ENCODE data around the gene GPR146.

The GPR146 gene

DNA sequence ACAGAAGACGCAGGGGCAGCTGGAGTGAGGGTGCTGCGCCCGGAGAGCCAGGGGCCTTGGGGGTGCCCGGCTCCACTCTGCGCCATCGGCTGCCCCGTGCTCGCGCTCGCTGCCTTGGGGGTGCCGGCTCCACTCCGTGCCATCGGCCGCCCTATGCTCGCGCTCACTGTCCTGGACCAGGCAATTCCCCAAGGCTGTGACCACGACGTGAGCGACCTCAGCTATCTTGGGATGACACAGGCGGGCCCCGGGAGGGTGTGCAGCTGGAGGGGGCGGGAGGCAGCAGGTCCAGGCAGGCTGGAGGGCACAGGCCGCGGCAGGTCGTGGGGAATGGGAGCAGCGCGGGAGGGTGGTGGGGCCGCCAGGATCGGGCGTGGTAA is 31.6 kb upstream of the GPR146 start:
- DNase-seq (ENCODE audit: low spot score) = no peak
- in situ Hi-C loops (cut with MboI; ENCODE audit: low sequenced_read_pairs, unreplicated experiment) = no loop called here
- TF ChIP-seq, protein P1, sequence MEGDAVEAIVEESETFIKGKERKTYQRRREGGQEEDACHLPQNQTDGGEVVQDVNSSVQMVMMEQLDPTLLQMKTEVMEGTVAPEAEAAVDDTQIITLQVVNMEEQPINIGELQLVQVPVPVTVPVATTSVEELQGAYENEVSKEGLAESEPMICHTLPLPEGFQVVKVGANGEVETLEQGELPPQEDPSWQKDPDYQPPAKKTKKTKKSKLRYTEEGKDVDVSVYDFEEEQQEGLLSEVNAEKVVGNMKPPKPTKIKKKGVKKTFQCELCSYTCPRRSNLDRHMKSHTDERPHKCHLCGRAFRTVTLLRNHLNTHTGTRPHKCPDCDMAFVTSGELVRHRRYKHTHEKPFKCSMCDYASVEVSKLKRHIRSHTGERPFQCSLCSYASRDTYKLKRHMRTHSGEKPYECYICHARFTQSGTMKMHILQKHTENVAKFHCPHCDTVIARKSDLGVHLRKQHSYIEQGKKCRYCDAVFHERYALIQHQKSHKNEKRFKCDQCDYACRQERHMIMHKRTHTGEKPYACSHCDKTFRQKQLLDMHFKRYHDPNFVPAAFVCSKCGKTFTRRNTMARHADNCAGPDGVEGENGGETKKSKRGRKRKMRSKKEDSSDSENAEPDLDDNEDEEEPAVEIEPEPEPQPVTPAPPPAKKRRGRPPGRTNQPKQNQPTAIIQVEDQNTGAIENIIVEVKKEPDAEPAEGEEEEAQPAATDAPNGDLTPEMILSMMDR (IDR thresholded peaks at IDR 0.05; ENCODE audit: borderline replicate concordance, control extremely low read depth, extremely low read depth, insufficient read depth, missing control alignments) = no peak

DNA sequence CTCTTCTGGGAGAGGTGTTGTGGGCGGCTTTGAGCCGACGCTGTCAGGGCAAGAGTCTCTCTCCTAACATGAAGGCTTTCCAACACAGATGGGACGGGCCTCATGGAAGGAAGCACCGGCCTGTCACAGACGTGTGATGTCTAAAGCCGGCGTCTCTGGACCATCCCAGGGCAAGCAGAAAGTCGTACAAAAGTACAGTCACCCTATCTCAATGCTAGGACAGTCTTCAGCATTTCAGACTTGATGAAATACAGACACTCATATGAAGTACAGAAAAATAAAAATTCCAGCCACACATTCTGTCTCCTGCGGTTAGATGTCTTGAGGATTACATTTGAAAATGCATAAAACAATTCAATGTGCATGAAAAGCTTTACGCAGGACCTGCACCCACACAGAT is 30.8 kb upstream of the GPR146 start:
- DNase-seq (ENCODE audit: low spot score) = no peak
- TF ChIP-seq, protein P1 (IDR thresholded peaks at IDR 0.05; ENCODE audit: borderline replicate concordance, control extremely low read depth, extremely low read depth, insufficient read depth, missing control alignments) = no peak
- in situ Hi-C loops (cut with MboI; ENCODE audit: low sequenced_read_pairs, unreplicated experiment) = no loop called here

DNA sequence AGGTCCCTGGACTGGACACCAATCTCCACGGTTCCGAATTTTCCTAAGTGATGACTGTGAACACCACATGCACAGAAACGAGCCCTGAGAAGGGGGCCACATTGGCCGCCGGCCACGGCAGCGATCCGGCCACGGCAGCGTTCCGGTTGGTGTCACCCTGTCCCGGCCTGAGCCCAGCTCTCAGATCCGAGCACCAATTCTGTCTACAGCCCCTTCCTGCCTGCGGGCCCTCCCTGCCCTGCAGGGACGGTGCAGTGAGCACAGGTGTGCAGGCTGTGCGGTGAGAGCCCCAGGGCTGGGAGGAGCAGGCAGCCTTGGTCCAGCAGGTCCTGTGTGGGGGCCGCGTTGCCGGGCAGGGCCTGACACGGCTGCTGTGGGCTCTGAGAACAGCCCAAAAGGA is 29.7 kb upstream of the GPR146 start:
- no peak for DNase-seq (ENCODE audit: low spot score)
- in situ Hi-C loops (cut with MboI; ENCODE audit: low sequenced_read_pairs, unreplicated experiment) = no loop called here
- TF ChIP-seq, protein P1 (IDR thresholded peaks at IDR 0.05; ENCODE audit: borderline replicate concordance, control extremely low read depth, extremely low read depth, insufficient read depth, missing control alignments) = no peak

DNA sequence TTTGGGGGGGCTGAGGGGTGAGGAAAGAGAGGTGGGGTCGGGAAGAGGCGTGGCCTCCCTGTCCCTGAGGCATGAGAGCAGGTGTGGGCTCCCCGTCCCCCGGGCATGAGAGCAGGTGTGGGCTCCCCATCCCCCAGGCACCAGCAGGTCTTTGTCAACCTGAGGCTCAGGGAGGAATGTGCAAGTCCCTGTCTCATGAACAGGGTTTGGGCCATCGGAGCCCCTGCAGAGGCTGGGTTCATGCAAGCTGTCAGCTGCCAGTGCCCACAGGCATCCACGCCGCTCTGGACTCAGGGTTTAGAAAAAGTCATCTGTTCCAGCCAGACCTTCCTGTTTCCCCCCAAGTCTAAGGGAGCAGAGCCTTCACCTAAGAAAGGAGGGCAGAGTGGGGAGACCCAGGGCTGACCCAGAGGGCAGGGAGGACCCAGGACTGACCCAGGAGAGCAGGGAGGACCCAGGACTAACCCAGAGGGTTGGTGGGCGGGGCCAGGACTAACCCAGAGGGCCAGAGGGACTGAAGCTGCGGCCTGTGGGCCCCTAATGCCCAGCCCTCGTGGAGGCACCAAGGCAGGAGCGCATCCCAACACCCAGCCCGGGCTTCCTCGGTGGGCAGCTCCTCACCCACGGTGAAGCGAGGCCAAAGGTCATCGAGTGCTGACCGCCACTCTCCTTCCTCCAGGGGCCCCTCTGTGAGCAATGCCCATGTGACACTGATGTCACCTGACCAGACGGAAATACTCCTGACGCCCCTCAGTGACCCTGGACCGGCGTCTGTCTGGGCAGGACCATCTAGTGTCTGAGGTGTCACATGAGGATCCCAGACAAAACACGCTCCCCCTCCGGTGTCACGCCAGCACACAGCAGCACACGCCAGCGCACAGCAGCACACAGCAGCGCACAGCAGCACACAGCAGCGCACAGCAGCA is 28.9 kb upstream of the GPR146 start:
- in situ Hi-C loops (cut with MboI; ENCODE audit: low sequenced_read_pairs, unreplicated experiment) = no loop called here
- no peak for DNase-seq (ENCODE audit: low spot score)
- TF ChIP-seq, protein P1 (IDR thresholded peaks at IDR 0.05; ENCODE audit: borderline replicate concordance, control extremely low read depth, extremely low read depth, insufficient read depth, missing control alignments) = no peak

DNA sequence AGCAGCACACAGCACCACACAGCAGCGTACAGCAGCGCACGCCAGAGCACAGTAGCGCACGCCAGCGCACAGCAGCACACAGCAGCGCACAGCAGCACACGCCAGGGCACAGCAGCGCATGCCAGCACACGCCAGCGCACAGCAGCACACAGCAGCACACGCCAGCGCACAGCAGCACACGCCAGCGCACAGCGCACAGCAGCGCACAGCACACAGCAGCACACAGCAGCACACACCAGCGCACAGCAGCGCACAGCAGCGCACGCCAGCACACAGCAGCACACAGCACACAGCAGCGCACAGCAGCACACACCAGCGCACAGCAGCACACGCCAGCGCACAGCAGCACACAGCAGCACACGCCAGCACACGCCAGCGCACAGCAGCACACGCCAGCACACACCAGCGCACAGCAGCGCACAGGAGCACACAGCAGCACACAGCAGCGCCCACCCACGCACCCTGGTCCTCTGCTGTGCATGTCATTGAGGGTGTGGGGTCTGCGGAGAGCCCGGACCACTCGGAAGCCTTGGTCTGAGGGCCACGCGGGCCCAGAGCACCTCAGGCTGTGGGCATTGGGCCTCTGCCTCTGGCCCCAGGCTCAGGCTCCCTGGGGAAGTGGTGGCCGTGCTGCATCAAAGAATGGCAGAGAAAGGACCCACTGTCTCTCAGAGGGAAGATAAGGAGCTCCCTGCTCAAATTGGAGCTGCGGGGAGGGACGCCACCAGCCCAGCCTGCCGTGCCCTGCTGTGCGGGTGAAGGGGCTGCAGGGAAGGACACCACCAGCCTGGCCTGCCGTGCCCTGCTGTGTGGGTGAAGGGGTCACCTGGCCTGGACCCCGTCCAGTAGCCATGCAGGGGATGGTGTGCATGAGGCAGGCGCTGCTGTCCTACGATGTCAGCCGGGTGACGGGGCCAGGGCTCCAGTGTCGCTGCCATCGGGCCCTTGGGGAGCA is 27.5 kb upstream of the GPR146 start:
- DNase-seq (ENCODE audit: low spot score) = no peak

More for the DNA sequence above, 27.5 kb upstream of the GPR146 start:
- TF ChIP-seq, protein P1 (IDR thresholded peaks at IDR 0.05; ENCODE audit: borderline replicate concordance, control extremely low read depth, extremely low read depth, insufficient read depth, missing control alignments) = no peak
- in situ Hi-C loops (cut with MboI; ENCODE audit: low sequenced_read_pairs, unreplicated experiment) = no loop called here

Measured in GM13976 (cell line).